ENCODE data around the gene TBRG4. TPM values are rescaled to one million over a fixed set of nuclear protein-coding genes. Genes with fewer than 3 reads are reported as not detected.
A peak's percentile ranks its signal among the peaks of the same experiment; 100 is the strongest.

Gene TBRG4
- polyA plus RNA-seq, 3 donors = 32.7 to 42.2 (median 38.4) TPM

DNA sequence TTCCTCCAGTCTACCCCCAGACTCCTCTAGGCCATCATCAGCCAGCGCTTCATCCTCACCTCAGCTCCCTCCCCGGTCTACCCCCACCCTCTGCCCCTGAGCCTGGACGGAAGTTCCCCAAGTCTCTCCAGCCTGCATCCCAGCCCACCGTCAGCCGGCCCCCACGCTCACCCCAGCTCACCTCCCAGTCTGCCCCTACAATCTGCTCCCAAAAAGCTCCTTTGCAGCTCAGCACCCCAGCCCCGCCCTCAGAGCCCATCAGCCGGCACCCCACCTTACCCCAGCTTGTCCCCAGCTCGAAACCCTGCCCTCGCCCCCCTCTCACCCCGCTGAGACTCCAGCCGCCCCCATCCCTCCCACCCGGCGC lies 45.8 kb upstream of the TBRG4 start:
- no peaks in the 10 kb centered on the region for H3K36me3 ChIP-seq (replicated peaks in 1 of 2; ENCODE audit: control insufficient read depth in 1 of 2, insufficient read depth in 2 of 2, low read length in 2 of 2)
- DNase-seq = no peak
- no peak overlapping the region for H2AFZ ChIP-seq (ENCODE audit: insufficient read depth, low read depth, low read length, poor library complexity, severe bottlenecking)
- H3K27ac ChIP-seq (ENCODE audit: low read depth in 1 of 2, low read length in 2 of 2) = no peak overlapping the region
- H4K20me1 ChIP-seq (ENCODE audit: insufficient read depth, low read length) = no peaks in the 10 kb centered on the region
- H3K4me3 Mint-ChIP-seq = peak overlapping the region in 1 of 2 donors; percentile 14
- no peaks in the 10 kb centered on the region for H3K36me3 Mint-ChIP-seq
- peaks cover 4 to 32% of the 10 kb centered on the region in 2 donors for H3K27me3 ChIP-seq (ENCODE audit: control insufficient read depth in 2 of 2, insufficient read depth in 2 of 2, low read length in 2 of 2)
- TF ChIP-seq, protein P1, sequence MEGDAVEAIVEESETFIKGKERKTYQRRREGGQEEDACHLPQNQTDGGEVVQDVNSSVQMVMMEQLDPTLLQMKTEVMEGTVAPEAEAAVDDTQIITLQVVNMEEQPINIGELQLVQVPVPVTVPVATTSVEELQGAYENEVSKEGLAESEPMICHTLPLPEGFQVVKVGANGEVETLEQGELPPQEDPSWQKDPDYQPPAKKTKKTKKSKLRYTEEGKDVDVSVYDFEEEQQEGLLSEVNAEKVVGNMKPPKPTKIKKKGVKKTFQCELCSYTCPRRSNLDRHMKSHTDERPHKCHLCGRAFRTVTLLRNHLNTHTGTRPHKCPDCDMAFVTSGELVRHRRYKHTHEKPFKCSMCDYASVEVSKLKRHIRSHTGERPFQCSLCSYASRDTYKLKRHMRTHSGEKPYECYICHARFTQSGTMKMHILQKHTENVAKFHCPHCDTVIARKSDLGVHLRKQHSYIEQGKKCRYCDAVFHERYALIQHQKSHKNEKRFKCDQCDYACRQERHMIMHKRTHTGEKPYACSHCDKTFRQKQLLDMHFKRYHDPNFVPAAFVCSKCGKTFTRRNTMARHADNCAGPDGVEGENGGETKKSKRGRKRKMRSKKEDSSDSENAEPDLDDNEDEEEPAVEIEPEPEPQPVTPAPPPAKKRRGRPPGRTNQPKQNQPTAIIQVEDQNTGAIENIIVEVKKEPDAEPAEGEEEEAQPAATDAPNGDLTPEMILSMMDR (IDR thresholded peaks at IDR 0.05) = no peak
- no peaks in the 10 kb centered on the region for H3K79me2 ChIP-seq (ENCODE audit: insufficient read depth, low read length)
- intact Hi-C loops (cut with micrococcal nuclease) = loop anchor here (10.0 kb wide), 1 partner anchor 698 kb away; no protein-coding TSS in a partner anchor
- 7% methylated on average over 12 of the region's 14 CpGs for WGBS (ENCODE audit: insufficient coverage)
- H3K4me1 ChIP-seq (ENCODE audit: control insufficient read depth in 1 of 2, insufficient read depth in 2 of 2, low read length in 2 of 2) = peaks cover 12 to 20% of the 10 kb centered on the region in 2 donors
- peaks cover 17% of the 10 kb centered on the region for H3K4me1 Mint-ChIP-seq
- H3K9me3 Mint-ChIP-seq = peaks cover 0 to 4% (median 0%) of the 10 kb centered on the region in 7 donors
- peaks cover 20 to 40% (median 33%) of the 10 kb centered on the region in 3 donors for H3K27me3 Mint-ChIP-seq (ENCODE audit: low read depth in 3 of 3)
- no peak overlapping the region for H3K4me3 ChIP-seq (replicated peaks in 1 of 3; ENCODE audit: low read depth in 2 of 3, low read length in 3 of 3)
- H3K9ac ChIP-seq (ENCODE audit: insufficient read depth, low read length, poor library complexity, severe bottlenecking) = no peak overlapping the region
- no peak overlapping the region for H3K27ac Mint-ChIP-seq
- H3K9me3 ChIP-seq (replicated peaks in 1 of 2; ENCODE audit: control insufficient read depth in 1 of 2, insufficient read depth in 1 of 2, low read length in 2 of 2) = peaks cover 0 to 6% of the 10 kb centered on the region in 2 donors
- no peak overlapping the region for H3K4me2 ChIP-seq (replicated peaks; ENCODE audit: extremely low read depth, low read length, poor library complexity, severe bottlenecking)

DNA sequence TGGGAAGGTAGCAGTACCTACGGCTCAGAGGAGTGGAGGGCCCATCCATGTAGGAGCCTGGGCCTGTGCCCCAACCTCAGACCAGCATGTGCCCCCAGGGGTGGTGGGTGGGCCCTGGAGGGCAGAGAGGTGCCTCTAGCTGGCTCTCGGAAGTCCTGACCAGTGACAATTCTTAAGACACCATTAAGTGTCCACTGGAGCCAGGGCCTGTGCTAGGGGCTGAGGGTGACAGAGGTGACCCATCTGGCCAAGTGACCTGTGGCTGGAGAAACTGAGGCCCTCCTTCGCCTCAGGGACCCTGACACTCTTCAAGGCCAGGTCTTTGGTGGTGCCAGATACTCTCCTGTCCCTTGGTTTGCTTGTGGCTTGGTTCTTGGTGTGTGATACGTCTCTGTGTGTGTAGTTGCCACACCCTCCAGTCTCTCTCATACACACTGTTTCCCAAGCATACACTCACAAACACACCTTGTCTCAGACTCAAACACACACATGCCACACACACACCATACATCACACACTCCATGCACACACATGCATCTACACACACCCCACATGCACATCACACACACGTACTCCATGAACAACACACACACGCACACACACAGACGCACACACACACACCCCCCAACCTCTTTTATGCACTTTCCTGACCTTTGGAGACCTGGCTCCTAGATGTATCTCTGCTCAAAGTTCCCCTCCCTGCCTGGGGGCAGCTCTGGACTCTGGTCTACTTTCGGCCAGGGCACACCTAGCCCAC lies 45.2 kb upstream of the TBRG4 start:
- H3K36me3 ChIP-seq (replicated peaks in 1 of 2; ENCODE audit: control insufficient read depth in 1 of 2, insufficient read depth in 2 of 2, low read length in 2 of 2) = no peaks in the 10 kb centered on the region
- intact Hi-C loops (cut with micrococcal nuclease) = loop anchor here (10.0 kb wide), 1 partner anchor 698 kb away; no protein-coding TSS in a partner anchor
- Mint-ChIP-seq H3K9me3 (peaks cover 0 to 4% (median 0%) of the 10 kb centered on the region in 7 donors), H3K27ac (no peak overlapping the region), H3K4me1 (peaks cover 17% of the 10 kb centered on the region), H3K36me3 (no peaks in the 10 kb centered on the region), H3K27me3 (ENCODE audit: low read depth in 3 of 3) (peaks cover 22 to 40% (median 33%) of the 10 kb centered on the region in 3 donors), H3K4me3 (peak overlapping the region in 1 of 2 donors; percentile 14)
- H2AFZ ChIP-seq (ENCODE audit: insufficient read depth, low read depth, low read length, poor library complexity, severe bottlenecking) = no peak overlapping the region
- H3K9me3 ChIP-seq (replicated peaks in 1 of 2; ENCODE audit: control insufficient read depth in 1 of 2, insufficient read depth in 1 of 2, low read length in 2 of 2) = peaks cover 0 to 6% of the 10 kb centered on the region in 2 donors
- TF ChIP-seq, protein P1 (IDR thresholded peaks at IDR 0.05) = no peak
- DNase-seq = no peak
- H3K27ac ChIP-seq (ENCODE audit: low read depth in 1 of 2, low read length in 2 of 2) = no peak overlapping the region
- H3K27me3 ChIP-seq (ENCODE audit: control insufficient read depth in 2 of 2, insufficient read depth in 2 of 2, low read length in 2 of 2) = peaks cover 4 to 32% of the 10 kb centered on the region in 2 donors
- no peak overlapping the region for H3K9ac ChIP-seq (ENCODE audit: insufficient read depth, low read length, poor library complexity, severe bottlenecking)
- peaks cover 12 to 20% of the 10 kb centered on the region in 2 donors for H3K4me1 ChIP-seq (ENCODE audit: control insufficient read depth in 1 of 2, insufficient read depth in 2 of 2, low read length in 2 of 2)
- no peak overlapping the region for H3K4me3 ChIP-seq (replicated peaks in 1 of 3; ENCODE audit: low read depth in 2 of 3, low read length in 3 of 3)
- H3K4me2 ChIP-seq (replicated peaks; ENCODE audit: extremely low read depth, low read length, poor library complexity, severe bottlenecking) = no peak overlapping the region
- H4K20me1 ChIP-seq (ENCODE audit: insufficient read depth, low read length) = no peaks in the 10 kb centered on the region
- H3K79me2 ChIP-seq (ENCODE audit: insufficient read depth, low read length) = no peaks in the 10 kb centered on the region
- 95% methylated on average over 6 of the region's 8 CpGs for WGBS (ENCODE audit: insufficient coverage)
